Gastrocnemius medialis (tissue), 4 donors: Measurements from ENCODE around the gene PDZD7. TPM values are rescaled to one million over a fixed set of nuclear protein-coding genes. Genes with fewer than 3 reads are reported as not detected.
A peak's percentile ranks its signal among the peaks of the same experiment; 100 is the strongest.

Source experiments
- ATAC-seq, 2 donors: fragments of 150-250 bp; one replicate each; pipeline ENCODE4 v1.9.1; 2016
- DNase-seq, 2 donors: peaks; one replicate each; pipeline ENCODE4 v3.0.0-alpha.2; 2019
- H3K27ac ChIP-seq, 4 donors: fragments of 200-600 bp; sonication (generic); 1 replicate in 1 of 4; 2 replicates in 3 of 4; pipeline ENCODE4 v1.5.1; 2016 to 2018; ENCODE audit warnings: mild to moderate bottlenecking in 2 of 4, moderate library complexity in 1 of 4
- H3K27me3 ChIP-seq, 3 donors: fragments of 200-600 bp; sonication (generic) in 2 of 3; 1 replicate in 1 of 3; 2 replicates in 2 of 3; pipeline versions ENCODE4 v1.5.1 to v1.6.0; 2016 to 2019; ENCODE audit warnings: mild to moderate bottlenecking in 1 of 3, moderate library complexity in 1 of 3
- H3K36me3 ChIP-seq, 2 donors: fragments of 200-600 bp; sonication (generic) in 1 of 2; one replicate each; pipeline ENCODE4 v1.5.1; 2017 to 2018
- H3K4me1 ChIP-seq, 2 donors: fragments of 200-600 bp; sonication (generic) in 1 of 2; one replicate each; pipeline ENCODE4 v1.5.1; 2016 to 2017; ENCODE audit warnings: mild to moderate bottlenecking in 2 of 2
- H3K4me3 ChIP-seq, 4 donors: fragments of 200-600 bp; sonication (generic) in 3 of 4; 1 replicate in 1 of 4; 2 replicates in 3 of 4; pipeline ENCODE4 v1.5.1; 2016 to 2019; ENCODE audit warnings: mild to moderate bottlenecking in 2 of 4
- H3K9me3 ChIP-seq, 3 donors: fragments of 200-600 bp; sonication (generic) in 2 of 3; 1 replicate in 1 of 3; 2 replicates in 2 of 3; pipeline ENCODE4 v1.5.1; 2016 to 2019
- POLR2A ChIP-seq, 2 donors: fragments of 450-650 bp; IDR thresholded peaks; one replicate each; pipeline ENCODE4 v1.6.1; 2017; ENCODE audit warnings: antibody characterized with exemption in 2 of 2, mild to moderate bottlenecking in 2 of 2, moderate library complexity in 2 of 2
- in situ Hi-C, 4 donors: fragments of 200-750 bp; cut with MboI; loops; one replicate each; pipeline versions ENCODE4 v1.15.0 to v1.8.0; 2017; ENCODE audit warnings: low sequenced_read_pairs in 4 of 4
- intact Hi-C: fragments of 100-400 bp; cut with DNase I; formaldehyde crosslinking; loops from one replicate; pipeline ENCODE4 v1.15.1; 2023; ENCODE audit warnings: low total_unique reads
- total RNA-seq, 4 donors: library from RNA; depleted of rRNA; stranded (reverse); fragments of >200 nt; gene quantifications; one replicate each; pipeline versions ENCODE4 v1.1.0 to v1.2.3, GENCODE V29; 2016
- TF ChIP-seq, protein P1 (sequence below), 5 experiments: fragments of 450-650 bp in 3 of 5; fragments of 200-600 bp in 2 of 5; sonication (generic) in 2 of 5; IDR thresholded peaks in 4 of 5; conservative IDR thresholded peaks in 1 of 5; 1 replicate in 4 of 5; 2 replicates in 1 of 5; pipeline ENCODE4 v1.5.1; 2016 to 2019; ENCODE audit warnings: antibody characterized with exemption in 5 of 5, mild to moderate bottlenecking in 3 of 5, moderate library complexity in 3 of 5

PDZD7 gene
- total RNA-seq, 4 donors from 2014 or later: 0.11 TPM; not detected in 3

DNA sequence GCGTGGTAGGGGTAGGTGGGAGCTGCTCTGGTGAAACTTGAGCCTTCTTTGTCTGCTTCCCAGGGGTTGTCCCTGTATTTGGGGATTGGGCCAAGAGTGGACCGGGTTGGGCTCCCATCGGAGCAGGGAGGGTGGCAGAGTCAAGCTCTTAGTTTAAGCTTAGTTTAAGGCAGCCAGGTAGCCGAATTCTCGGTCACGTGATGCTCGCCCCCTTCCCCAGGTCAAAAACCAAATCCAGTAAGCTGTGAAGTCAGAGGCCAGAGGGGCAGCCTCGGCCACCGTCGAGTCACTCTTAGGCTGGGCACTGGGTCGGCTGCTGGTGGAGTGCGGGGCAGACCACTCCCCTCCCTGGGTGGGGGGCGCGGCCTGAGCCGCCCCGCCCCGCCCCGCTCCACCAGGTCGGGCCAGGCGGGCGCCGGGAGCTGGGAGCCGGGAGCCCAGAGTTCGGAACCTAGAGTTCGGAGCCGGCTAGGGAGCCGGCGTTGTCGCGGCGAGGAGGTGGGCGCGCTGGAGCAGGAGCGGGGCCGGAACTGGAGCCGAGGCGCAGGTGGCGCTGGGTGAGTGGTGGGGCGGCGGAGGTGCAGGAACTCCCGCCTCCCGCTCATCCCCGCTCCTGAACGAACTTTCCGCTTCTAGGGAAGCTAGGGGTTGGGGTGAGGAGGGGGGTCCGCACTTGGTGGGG, 34.1 kb downstream of the PDZD7 start:
- Histone ChIP-seq H3K4me1 (peaks cover 19 to 34% of the 10 kb centered on the region in 2 donors), H3K27ac (peak overlapping the region; percentile 95 to 100 (median 98)), H3K9me3 (no peaks in the 10 kb centered on the region), H3K36me3 (peaks cover 0 to 14% of the 10 kb centered on the region in 2 donors), H3K4me3 (peak overlapping the region; percentile 65 to 97 (median 86)), H3K27me3 (no peaks in the 10 kb centered on the region)
- ATAC-seq (no peak), DNase-seq (no peak)
- TF ChIP-seq, protein P1, sequence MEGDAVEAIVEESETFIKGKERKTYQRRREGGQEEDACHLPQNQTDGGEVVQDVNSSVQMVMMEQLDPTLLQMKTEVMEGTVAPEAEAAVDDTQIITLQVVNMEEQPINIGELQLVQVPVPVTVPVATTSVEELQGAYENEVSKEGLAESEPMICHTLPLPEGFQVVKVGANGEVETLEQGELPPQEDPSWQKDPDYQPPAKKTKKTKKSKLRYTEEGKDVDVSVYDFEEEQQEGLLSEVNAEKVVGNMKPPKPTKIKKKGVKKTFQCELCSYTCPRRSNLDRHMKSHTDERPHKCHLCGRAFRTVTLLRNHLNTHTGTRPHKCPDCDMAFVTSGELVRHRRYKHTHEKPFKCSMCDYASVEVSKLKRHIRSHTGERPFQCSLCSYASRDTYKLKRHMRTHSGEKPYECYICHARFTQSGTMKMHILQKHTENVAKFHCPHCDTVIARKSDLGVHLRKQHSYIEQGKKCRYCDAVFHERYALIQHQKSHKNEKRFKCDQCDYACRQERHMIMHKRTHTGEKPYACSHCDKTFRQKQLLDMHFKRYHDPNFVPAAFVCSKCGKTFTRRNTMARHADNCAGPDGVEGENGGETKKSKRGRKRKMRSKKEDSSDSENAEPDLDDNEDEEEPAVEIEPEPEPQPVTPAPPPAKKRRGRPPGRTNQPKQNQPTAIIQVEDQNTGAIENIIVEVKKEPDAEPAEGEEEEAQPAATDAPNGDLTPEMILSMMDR (IDR thresholded peaks at IDR 0.05 in 4 of 5, conservative IDR thresholded peaks at IDR 0.05 in 1 of 5): no peak
- no peak for TF ChIP-seq POLR2A (IDR thresholded peaks at IDR 0.05)
- in situ Hi-C loops (no loop called here), intact Hi-C loops (no loop called here)

DNA sequence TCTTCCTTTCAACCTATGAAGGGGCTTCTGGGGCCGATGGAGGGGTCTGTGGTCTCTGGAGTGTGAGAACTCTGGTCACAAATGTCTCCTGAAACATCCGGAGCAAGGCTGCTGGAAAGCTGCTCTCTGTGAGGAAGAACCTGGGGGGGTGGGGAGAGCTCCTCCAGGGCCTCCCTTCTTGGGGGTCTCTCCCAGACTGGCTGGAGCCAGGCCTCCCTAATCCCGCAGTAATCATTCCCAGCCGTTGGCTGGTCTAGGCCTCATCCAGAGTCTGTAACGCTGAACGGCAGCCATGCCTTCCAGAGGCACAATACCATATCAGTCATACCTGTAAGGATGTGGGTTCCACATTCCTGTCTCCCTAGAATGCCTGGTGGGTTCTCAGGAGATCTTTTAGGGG, 35.7 kb downstream of the PDZD7 start:
- ATAC-seq (no peak), DNase-seq (no peak)
- peaks cover 0 to 28% of the 10 kb centered on the region in 2 donors for H3K36me3 ChIP-seq
- H3K4me1 ChIP-seq: peaks cover 8 to 21% of the 10 kb centered on the region in 2 donors
- TF ChIP-seq POLR2A (IDR thresholded peaks at IDR 0.05): no peak
- TF ChIP-seq, protein P1 (IDR thresholded peaks at IDR 0.05 in 4 of 5, conservative IDR thresholded peaks at IDR 0.05 in 1 of 5): no peak
- no peak overlapping the region for H3K4me3 ChIP-seq
- no peaks in the 10 kb centered on the region for H3K9me3 ChIP-seq
- no peaks in the 10 kb centered on the region for H3K27me3 ChIP-seq
- in situ Hi-C loops: no loop called here
- intact Hi-C loops: no loop called here
- peak overlapping the region in 1 of 4 donors; percentile 100 for H3K27ac ChIP-seq

DNA sequence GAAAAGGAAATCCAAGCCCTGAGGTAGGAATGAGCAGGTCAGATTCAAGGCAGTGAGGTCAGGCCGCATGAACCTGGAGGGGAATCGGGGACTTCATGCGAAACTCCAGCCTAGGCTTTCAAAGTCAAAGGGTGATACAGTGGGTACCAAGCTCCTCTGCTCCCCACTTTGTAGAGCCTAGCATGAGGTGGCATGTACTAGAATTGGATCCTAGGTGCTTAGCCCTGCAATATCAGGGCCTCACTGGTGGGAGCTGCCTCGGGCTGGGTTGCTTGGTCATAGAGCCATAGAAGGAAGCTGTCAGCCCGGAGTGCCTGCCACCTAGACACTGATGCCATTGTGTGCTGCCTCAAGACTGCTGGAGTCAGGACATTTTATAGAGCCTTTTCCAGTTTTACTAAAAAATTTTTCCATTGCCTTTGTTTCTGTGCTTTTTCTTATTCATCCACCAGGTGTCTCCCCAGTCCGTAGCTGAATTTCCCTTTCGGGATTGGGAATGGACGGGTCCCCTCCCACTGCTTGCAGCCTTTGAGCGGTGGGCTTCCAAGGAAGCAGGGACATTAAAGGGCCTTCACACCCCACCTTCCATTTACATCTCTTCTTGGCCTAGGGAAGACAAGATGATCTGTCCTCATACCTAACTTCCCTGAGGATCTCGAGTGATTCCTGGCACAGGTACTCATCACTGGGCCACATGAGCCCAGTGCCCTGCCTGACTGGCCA, 36.8 kb downstream of the PDZD7 start:
- no peak overlapping the region for H3K4me3 ChIP-seq
- no peak overlapping the region for H3K27ac ChIP-seq
- TF ChIP-seq, protein P1 (IDR thresholded peaks at IDR 0.05 in 4 of 5, conservative IDR thresholded peaks at IDR 0.05 in 1 of 5): peak; percentile 64 to 79 (median 73)
- TF ChIP-seq POLR2A (IDR thresholded peaks at IDR 0.05): no peak
- in situ Hi-C loops: no loop called here
- H3K4me1 ChIP-seq: peaks cover 17 to 19% of the 10 kb centered on the region in 2 donors
- no peak for ATAC-seq
- H3K36me3 ChIP-seq: peaks cover 0 to 34% of the 10 kb centered on the region in 2 donors
- no peaks in the 10 kb centered on the region for H3K27me3 ChIP-seq
- intact Hi-C loops: loop anchor here (1.0 kb wide), 1 partner anchor 20 kb away; no protein-coding TSS in a partner anchor
- no peak for DNase-seq
- no peaks in the 10 kb centered on the region for H3K9me3 ChIP-seq

DNA sequence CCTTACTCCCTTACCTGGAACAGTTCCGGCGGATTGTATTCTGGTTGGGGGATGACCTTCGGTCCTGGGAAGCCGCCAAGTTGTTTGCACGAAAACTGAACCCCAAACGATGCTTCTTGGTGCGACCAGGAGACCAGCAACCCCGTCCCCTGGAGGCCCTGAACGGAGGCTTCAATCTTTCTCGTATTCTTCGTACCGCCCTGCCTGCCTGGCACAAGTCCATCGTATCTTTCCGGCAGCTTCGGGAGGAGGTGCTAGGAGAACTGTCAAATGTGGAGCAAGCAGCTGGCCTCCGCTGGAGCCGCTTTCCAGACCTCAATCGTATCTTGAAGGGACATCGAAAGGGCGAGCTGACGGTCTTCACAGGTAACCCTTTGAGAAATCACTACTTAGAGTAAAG, 41.8 kb downstream of the PDZD7 start:
- Histone ChIP-seq H3K27me3 (no peaks in the 10 kb centered on the region), H3K4me3 (no peak overlapping the region), H3K27ac (no peak overlapping the region), H3K36me3 (peaks cover 0 to 49% of the 10 kb centered on the region in 2 donors), H3K4me1 (peaks cover 32 to 37% of the 10 kb centered on the region in 2 donors), H3K9me3 (no peaks in the 10 kb centered on the region)
- DNase-seq: no peak
- intact Hi-C loops (no loop called here), in situ Hi-C loops (no loop called here)
- no peak for ATAC-seq
- TF ChIP-seq, protein P1 (IDR thresholded peaks at IDR 0.05 in 4 of 5, conservative IDR thresholded peaks at IDR 0.05 in 1 of 5): no peak
- no peak for TF ChIP-seq POLR2A (IDR thresholded peaks at IDR 0.05)
